ENCODE data around the gene POU6F1.

Gene POU6F1

DNA sequence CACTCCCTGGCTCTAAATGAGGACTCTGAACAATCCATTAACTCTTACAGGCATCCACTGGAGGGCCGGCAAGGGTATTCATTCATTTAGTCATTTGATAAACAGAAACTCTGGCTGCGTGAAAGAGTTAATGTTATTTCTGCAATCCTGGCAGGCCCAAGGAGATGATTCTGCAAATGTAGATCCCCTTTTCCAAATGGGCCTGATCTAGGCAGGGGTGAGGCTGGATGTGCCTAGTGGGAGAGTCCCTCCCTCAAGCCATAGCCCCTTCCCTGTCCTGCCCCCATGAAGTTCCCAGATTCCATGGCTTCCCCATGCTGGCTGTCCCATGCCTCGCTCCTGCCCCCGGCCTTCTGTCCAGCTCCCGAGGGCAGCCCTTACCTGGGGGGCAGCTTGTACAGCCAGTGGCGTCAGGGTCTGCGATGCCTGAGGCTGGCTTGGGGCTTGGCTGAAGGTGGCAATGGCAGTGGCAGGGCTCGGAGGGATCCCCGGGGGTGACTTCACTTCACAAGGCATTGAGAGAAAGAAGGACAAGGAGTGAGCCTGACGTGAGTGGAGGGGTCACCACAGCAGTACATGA, 18.4 kb downstream of the POU6F1 start:
- Histone ChIP-seq H3K9me3 (ENCODE audit: control insufficient read depth, low read length) (no peaks in the 10 kb centered on the region), H3K36me3 (ENCODE audit: control insufficient read depth, insufficient read depth, low read length) (no peaks in the 10 kb centered on the region), H3K4me1 (ENCODE audit: control insufficient read depth, insufficient read depth, low read length) (no peaks in the 10 kb centered on the region), H3K27me3 (ENCODE audit: control insufficient read depth, insufficient read depth, low read length, poor library complexity, severe bottlenecking) (no peaks in the 10 kb centered on the region), H3K27ac (ENCODE audit: insufficient read depth, low read depth, low read length, poor library complexity, severe bottlenecking) (no peak overlapping the region), H3K4me3 (ENCODE audit: insufficient read depth, low read depth, low read length) (no peak overlapping the region)
- WGBS, 2 experiments = 91% methylated on average over 10 of the region's 10 CpGs

DNA sequence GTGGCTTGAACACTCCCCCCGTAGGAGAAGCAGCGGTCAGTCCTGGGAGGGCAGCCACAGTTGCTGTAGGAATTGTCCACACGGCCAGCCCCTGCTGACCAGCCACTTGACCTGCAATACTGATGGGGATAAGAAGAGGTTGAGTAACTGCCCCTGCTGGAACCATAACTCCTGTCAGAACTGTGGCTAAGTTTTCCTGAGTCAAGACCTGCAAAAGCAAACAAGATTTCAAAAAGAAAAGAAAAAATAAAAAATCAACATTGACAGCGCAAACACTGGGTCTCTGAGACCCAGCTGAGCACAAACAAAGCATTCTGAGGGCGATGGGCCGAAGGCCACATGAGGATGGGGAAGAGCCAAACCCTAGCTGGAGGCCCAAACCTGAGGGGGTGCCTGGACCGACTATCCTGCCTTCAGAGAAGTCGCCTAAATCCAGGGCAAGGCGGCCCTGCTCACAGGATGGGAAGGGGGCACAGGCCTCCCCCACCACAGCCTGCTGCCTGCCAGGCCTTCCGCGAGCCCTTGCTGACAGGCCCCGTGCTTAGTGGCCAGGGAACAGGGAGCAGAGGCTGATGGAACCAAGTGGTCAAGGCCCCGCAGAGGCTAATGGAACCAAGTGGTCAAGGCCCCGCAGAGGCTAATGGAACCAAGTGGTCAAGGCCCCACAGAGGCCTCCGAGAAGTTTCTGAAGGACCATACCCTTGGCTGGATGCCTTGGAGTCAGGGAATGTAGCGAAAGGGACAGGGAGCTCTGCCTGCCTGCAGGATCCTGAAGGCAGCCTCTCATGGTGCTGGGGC, 19.1 kb downstream of the POU6F1 start:
- H3K4me1 ChIP-seq (ENCODE audit: control insufficient read depth, insufficient read depth, low read length) = no peaks in the 10 kb centered on the region
- no peaks in the 10 kb centered on the region for H3K27me3 ChIP-seq (ENCODE audit: control insufficient read depth, insufficient read depth, low read length, poor library complexity, severe bottlenecking)
- H3K27ac ChIP-seq (ENCODE audit: insufficient read depth, low read depth, low read length, poor library complexity, severe bottlenecking) = no peak overlapping the region
- no peak overlapping the region for H3K4me3 ChIP-seq (ENCODE audit: insufficient read depth, low read depth, low read length)
- WGBS, 2 experiments = 90 to 92% methylated on average over 16 of the region's 16 CpGs
- no peaks in the 10 kb centered on the region for H3K9me3 ChIP-seq (ENCODE audit: control insufficient read depth, low read length)
- no peaks in the 10 kb centered on the region for H3K36me3 ChIP-seq (ENCODE audit: control insufficient read depth, insufficient read depth, low read length)

DNA sequence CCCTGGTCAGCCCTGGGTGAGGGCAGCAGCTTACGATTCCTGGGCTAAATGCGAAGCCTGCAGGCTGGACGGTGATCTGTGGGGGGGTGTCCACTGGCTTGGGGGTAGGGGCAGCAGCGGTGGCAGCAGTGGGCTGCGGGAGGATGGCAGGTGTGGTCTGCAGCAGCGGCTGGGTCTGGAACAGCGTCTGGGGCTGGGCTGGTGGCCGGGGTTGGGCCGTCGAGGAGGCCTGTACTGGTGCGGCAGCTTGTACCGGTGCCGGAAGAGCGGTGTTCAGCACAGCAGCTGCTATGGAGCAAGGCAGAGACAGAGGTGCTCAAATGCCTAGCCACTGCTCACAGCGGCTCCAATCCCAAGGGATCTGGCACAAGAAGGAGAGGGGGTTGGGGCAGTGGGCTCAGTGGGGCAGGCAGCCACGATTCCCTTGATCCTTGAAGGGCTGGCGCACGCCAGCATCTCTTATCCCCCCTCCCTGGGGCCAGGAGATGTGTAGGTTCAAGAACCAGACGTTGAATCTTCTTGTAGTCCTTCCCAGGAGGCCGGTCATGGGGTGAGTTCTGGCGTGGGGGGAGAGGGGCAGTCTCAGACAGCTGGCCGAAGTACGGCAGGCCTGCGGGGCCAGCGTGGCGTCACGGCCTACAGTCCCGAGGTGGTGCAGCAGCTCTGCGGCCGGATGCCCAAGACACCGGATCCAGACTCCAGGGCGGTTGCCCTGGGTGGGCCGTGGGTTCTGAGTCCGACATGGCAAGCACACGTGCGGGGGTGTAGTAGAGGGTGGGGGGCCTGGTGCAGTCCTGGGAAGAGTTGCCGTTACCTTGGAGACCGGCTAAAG, 19.9 kb downstream of the POU6F1 start:
- WGBS, 2 experiments = 94 to 95% methylated on average over 38 of the region's 38 CpGs
- H3K36me3 ChIP-seq (ENCODE audit: control insufficient read depth, insufficient read depth, low read length) = no peaks in the 10 kb centered on the region
- no peak overlapping the region for H3K4me3 ChIP-seq (ENCODE audit: insufficient read depth, low read depth, low read length)
- no peak overlapping the region for H3K27ac ChIP-seq (ENCODE audit: insufficient read depth, low read depth, low read length, poor library complexity, severe bottlenecking)
- H3K4me1 ChIP-seq (ENCODE audit: control insufficient read depth, insufficient read depth, low read length) = no peaks in the 10 kb centered on the region
- H3K9me3 ChIP-seq (ENCODE audit: control insufficient read depth, low read length) = no peaks in the 10 kb centered on the region
- H3K27me3 ChIP-seq (ENCODE audit: control insufficient read depth, insufficient read depth, low read length, poor library complexity, severe bottlenecking) = no peaks in the 10 kb centered on the region

DNA sequence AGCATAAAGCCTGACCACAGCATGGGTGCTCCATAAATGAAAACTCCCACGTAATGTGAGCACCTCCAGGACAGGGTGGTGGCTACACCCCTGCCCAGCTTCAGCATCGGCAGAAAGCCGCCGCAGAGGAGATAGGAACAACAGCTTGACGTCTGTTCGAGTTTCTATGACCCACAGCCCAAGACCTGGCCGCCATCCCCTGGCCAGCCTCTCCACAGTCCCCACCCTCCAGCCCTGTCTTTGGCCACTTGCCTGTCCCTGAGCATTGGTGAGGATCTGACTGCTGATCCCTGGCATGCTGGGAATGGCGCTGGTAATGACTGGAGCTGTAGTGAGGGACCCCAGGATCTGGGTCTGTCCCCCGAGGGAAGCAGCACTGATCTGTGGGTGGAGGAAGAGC, 21.3 kb downstream of the POU6F1 start:
- Histone ChIP-seq H3K4me3 (ENCODE audit: insufficient read depth, low read depth, low read length) (no peak overlapping the region), H3K27ac (ENCODE audit: insufficient read depth, low read depth, low read length, poor library complexity, severe bottlenecking) (no peak overlapping the region), H3K36me3 (ENCODE audit: control insufficient read depth, insufficient read depth, low read length) (no peaks in the 10 kb centered on the region), H3K27me3 (ENCODE audit: control insufficient read depth, insufficient read depth, low read length, poor library complexity, severe bottlenecking) (no peaks in the 10 kb centered on the region), H3K4me1 (ENCODE audit: control insufficient read depth, insufficient read depth, low read length) (no peaks in the 10 kb centered on the region), H3K9me3 (ENCODE audit: control insufficient read depth, low read length) (no peaks in the 10 kb centered on the region)
- WGBS, 2 experiments = 96% methylated on average over 9 of the region's 9 CpGs

DNA sequence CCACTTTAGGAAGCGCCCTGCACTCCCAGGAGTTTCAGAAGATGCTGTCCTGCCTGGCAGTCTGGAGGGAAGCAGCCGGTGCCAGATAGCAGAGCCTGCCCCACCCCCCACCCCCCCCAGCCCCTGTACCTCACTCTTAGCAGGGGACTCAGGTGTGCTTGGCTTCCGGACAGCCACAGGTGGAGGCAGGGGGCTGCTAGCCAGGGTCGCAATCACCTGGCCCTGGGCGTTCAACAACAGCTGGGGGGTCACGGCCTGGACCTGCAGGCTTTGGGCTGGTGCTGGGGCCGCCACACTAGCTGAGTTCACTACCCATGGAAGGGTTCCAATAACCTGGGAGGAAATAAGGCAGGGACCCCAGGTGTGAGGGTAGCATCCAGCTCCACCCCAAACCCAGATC, 22.0 kb downstream of the POU6F1 start:
- Histone ChIP-seq H3K9me3 (ENCODE audit: control insufficient read depth, low read length) (no peaks in the 10 kb centered on the region), H3K4me1 (ENCODE audit: control insufficient read depth, insufficient read depth, low read length) (no peaks in the 10 kb centered on the region), H3K4me3 (ENCODE audit: insufficient read depth, low read depth, low read length) (no peak overlapping the region), H3K36me3 (ENCODE audit: control insufficient read depth, insufficient read depth, low read length) (no peaks in the 10 kb centered on the region), H3K27me3 (ENCODE audit: control insufficient read depth, insufficient read depth, low read length, poor library complexity, severe bottlenecking) (no peaks in the 10 kb centered on the region), H3K27ac (ENCODE audit: insufficient read depth, low read depth, low read length, poor library complexity, severe bottlenecking) (no peak overlapping the region)
- WGBS, 2 experiments = 91 to 92% methylated on average over 7 of the region's 7 CpGs

DNA sequence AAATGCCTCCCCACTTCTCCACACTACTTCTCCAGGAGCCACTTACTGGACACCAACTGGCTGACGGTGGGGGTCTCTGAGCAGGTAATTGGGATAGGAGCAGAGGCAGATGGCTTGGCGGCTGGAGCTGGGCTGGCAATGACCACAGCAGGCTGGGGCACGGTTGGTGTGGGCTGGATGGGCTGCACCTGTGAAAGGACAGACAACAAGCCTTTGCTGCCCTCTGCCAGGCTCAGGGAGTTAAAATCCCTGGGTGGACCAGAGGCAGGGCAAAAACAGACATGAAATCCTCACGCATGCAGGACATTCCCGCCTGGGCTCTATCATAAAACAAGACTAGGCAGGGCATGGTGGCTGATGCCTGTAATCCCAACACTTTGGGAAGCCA, 25.6 kb downstream of the POU6F1 start:
- WGBS, 2 experiments = 89 to 93% methylated on average over 5 of the region's 5 CpGs
- no peaks in the 10 kb centered on the region for H3K9me3 ChIP-seq (ENCODE audit: control insufficient read depth, low read length)
- H3K27me3 ChIP-seq (ENCODE audit: control insufficient read depth, insufficient read depth, low read length, poor library complexity, severe bottlenecking) = no peaks in the 10 kb centered on the region
- H3K36me3 ChIP-seq (ENCODE audit: control insufficient read depth, insufficient read depth, low read length) = no peaks in the 10 kb centered on the region
- H3K4me1 ChIP-seq (ENCODE audit: control insufficient read depth, insufficient read depth, low read length) = peaks cover 11% of the 10 kb centered on the region
- no peak overlapping the region for H3K4me3 ChIP-seq (ENCODE audit: insufficient read depth, low read depth, low read length)
- H3K27ac ChIP-seq (ENCODE audit: insufficient read depth, low read depth, low read length, poor library complexity, severe bottlenecking) = no peak overlapping the region

DNA sequence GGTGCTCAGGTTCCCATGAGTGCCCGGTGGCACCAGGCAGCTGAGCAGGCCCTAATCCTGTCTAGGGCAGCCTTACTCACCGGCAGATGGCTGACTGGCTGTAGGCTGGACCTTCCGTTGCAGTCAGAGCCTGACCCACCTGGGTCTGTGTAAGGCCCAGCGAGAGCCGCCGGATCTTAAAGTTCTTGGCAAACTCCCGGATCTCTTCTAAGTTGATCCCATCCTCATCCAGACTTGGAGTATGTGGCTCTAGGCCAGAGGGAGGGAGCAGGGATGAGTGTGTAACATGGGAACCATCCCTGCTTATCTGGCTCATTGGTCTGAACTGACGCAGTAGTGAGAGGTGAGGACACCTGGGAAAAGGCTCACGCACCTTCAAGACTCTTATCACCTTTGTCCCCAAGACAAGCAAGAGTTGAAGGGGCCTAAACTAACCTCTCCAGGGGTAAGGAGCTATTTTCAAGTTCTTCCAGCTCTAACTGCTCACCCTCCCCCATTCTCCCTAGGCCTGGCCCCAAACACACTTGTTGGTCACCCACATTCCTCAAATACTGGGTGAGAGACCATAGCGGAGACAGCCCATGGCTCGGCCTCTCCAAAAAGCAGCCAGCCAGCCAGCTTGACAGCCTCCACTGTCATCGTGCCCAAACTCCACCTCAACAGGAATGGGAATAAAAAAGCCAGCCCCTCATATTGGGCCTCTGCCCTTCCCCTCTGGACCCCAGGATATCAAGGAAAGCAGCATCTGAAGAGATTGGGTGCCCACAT, 26.2 kb downstream of the POU6F1 start:
- Histone ChIP-seq H3K27ac (ENCODE audit: insufficient read depth, low read depth, low read length, poor library complexity, severe bottlenecking) (no peak overlapping the region), H3K27me3 (ENCODE audit: control insufficient read depth, insufficient read depth, low read length, poor library complexity, severe bottlenecking) (no peaks in the 10 kb centered on the region), H3K9me3 (ENCODE audit: control insufficient read depth, low read length) (no peaks in the 10 kb centered on the region), H3K4me3 (ENCODE audit: insufficient read depth, low read depth, low read length) (no peak overlapping the region), H3K4me1 (ENCODE audit: control insufficient read depth, insufficient read depth, low read length) (peaks cover 13% of the 10 kb centered on the region), H3K36me3 (ENCODE audit: control insufficient read depth, insufficient read depth, low read length) (no peaks in the 10 kb centered on the region)
- 91 to 92% methylated on average over 12 of the region's 12 CpGs for WGBS, 2 experiments

DNA sequence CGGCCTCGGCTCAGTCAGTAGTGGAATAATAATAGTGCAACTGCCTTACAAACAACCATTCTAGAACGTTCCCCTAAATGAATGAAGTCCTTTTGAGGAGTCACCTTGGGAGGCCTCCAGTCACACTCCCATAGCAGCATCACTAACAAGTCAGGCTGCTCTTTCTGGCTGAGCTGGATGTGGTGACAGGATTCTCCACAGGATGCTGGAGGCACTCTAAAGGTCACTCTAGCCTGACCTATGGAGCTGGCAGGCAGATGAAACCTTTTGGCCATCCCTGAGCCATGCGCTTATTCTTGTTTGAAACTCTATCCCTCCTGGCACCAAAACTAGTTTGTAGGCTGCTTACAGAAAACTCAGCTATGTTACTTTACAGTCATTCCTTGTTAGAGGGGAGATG, 27.0 kb downstream of the POU6F1 start:
- no peak overlapping the region for H3K4me3 ChIP-seq (ENCODE audit: insufficient read depth, low read depth, low read length)
- no peaks in the 10 kb centered on the region for H3K36me3 ChIP-seq (ENCODE audit: control insufficient read depth, insufficient read depth, low read length)
- H3K27me3 ChIP-seq (ENCODE audit: control insufficient read depth, insufficient read depth, low read length, poor library complexity, severe bottlenecking) = no peaks in the 10 kb centered on the region
- no peaks in the 10 kb centered on the region for H3K9me3 ChIP-seq (ENCODE audit: control insufficient read depth, low read length)
- H3K27ac ChIP-seq (ENCODE audit: insufficient read depth, low read depth, low read length, poor library complexity, severe bottlenecking) = no peak overlapping the region
- WGBS, 2 experiments = 88 to 89% methylated on average over 4 of the region's 4 CpGs
- peaks cover 13% of the 10 kb centered on the region for H3K4me1 ChIP-seq (ENCODE audit: control insufficient read depth, insufficient read depth, low read length)

DNA sequence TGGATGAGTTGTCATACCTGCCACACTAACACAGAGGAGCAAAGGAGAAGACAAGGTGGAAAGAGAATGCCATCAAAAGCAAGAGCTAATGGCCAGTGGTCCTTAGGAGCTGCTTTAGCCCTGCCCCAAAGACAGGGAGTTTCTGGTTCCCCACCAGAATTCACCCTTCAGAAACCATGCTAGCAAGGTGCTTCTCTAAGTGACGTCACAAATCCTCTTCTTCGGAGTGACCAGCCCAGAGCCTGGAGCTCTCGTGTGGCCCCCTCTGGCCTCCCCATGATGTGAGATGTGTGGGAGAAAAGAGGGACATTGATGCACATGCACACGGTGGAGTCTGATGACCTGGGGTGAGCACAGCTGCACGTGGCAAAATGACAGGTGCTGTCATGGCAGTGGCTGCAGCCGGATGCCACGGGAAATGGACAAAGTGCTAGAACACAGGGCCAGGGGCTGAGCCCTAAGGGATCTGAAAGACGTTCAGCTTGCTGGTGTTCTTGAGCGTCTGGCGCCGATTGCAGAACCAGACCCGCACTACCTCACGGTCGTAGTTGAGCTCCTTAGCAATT, 28.0 kb downstream of the POU6F1 start:
- 95 to 96% methylated on average over 14 of the region's 14 CpGs for WGBS, 2 experiments
- Histone ChIP-seq H3K4me3 (ENCODE audit: insufficient read depth, low read depth, low read length) (no peak overlapping the region), H3K27me3 (ENCODE audit: control insufficient read depth, insufficient read depth, low read length, poor library complexity, severe bottlenecking) (no peaks in the 10 kb centered on the region), H3K9me3 (ENCODE audit: control insufficient read depth, low read length) (no peaks in the 10 kb centered on the region), H3K4me1 (ENCODE audit: control insufficient read depth, insufficient read depth, low read length) (peaks cover 13% of the 10 kb centered on the region), H3K36me3 (ENCODE audit: control insufficient read depth, insufficient read depth, low read length) (no peaks in the 10 kb centered on the region), H3K27ac (ENCODE audit: insufficient read depth, low read depth, low read length, poor library complexity, severe bottlenecking) (no peak overlapping the region)
